ENCODE measurements around the gene LGMN.

GRCh38 chr14:92665661-92666110 is 82.7 kb downstream of the LGMN start:
- TF ChIP-seq EP300 (IDR thresholded peaks at IDR 0.05; ENCODE audit: borderline replicate concordance in 1 of 2, low read depth in 1 of 2, low read length in 1 of 2), result no peak
- TF ChIP-seq POLR2AphosphoS5 (IDR thresholded peaks at IDR 0.05; ENCODE audit: low read depth, low read length), result no peak
- TF ChIP-seq, protein P1, sequence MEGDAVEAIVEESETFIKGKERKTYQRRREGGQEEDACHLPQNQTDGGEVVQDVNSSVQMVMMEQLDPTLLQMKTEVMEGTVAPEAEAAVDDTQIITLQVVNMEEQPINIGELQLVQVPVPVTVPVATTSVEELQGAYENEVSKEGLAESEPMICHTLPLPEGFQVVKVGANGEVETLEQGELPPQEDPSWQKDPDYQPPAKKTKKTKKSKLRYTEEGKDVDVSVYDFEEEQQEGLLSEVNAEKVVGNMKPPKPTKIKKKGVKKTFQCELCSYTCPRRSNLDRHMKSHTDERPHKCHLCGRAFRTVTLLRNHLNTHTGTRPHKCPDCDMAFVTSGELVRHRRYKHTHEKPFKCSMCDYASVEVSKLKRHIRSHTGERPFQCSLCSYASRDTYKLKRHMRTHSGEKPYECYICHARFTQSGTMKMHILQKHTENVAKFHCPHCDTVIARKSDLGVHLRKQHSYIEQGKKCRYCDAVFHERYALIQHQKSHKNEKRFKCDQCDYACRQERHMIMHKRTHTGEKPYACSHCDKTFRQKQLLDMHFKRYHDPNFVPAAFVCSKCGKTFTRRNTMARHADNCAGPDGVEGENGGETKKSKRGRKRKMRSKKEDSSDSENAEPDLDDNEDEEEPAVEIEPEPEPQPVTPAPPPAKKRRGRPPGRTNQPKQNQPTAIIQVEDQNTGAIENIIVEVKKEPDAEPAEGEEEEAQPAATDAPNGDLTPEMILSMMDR (IDR thresholded peaks at IDR 0.05), result no peak
- no peak for TF ChIP-seq CHD2 (IDR thresholded peaks at IDR 0.05; ENCODE audit: low read length, partially characterized antibody)
